GM21423 (cell line): ENCODE data around the gene LMF1.

Source experiments
- ATAC-seq: cut with Tn5 transposase; IDR thresholded peaks from one replicate; pipeline ENCODE4 v1.9.1; 2021; ENCODE audit warnings: mild to moderate bottlenecking, moderate library complexity; ENCODE audit not compliant: unreplicated experiment

The LMF1 gene

DNA sequence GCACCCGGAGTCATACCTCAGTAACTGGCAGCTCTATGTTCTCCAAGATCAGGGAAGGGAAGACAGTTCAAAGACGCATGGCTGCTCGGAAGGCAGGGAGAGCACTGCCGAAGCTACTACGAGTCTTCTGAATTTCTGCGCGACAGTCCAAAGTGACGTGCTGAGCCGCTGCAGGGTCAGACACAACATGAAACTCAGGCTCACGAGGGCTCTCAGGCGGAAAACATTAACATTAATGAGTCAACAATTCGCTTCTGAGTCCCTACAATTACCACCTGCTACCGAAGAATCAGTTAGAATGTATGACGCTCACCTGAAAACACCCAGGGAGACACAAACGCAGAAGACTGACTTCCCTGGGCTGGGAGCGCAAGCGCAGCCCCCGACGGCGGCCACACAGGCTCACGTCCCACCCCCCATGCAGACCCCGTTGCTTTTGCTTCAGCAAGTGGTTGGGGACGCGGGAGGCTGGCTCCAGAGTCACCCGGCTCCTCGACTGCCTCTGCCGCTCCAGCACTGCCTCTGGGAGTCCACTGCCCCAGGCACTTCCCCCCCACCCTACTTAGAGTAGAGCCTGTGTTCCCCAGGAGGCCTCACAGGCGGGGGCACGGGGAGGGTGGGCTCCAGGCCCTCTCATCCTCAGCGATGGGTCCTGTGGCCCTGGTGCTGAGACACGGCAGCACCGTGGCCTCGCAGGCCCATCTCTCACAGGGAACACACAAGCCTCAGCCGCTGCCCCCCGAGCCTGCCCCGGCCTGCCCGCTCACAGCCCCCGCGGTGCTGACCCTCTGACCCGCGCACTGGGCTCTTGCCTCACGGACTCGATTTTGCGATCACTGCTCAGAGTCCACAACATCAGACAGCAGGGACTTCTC lies 38.9 kb downstream of the LMF1 start:
- ATAC-seq = no peak

- no peak for ATAC-seq
These were observed 39.6 kb downstream of the LMF1 start for GRCh38 chr16:931171-931570.

GRCh38 chr16:930511-930910 lies 40.3 kb downstream of the LMF1 start:
- no peak for ATAC-seq

DNA sequence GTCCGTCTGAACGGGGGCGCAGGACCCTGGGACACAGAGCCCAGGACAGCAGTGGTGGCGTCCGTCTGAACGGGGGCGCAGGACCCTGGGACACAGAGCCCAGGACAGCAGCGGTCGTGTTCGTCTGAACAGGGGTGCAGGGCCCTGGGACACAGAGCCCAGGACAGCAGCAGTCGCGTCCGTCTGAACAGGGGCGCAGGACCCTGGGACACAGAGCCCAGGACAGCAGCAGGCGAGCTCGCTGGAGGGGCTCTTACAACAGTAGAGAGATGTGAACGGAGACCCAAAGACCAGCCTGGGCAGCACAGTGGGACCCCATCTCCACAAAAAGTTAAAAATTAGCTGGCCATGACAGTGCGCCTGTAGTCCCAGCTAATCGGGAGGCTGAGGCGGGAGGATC lies 40.7 kb downstream of the LMF1 start:
- ATAC-seq = no peak

- ATAC-seq = no peak
These were observed 41.3 kb downstream of the LMF1 start for GRCh38 chr16:929227-930073.

DNA sequence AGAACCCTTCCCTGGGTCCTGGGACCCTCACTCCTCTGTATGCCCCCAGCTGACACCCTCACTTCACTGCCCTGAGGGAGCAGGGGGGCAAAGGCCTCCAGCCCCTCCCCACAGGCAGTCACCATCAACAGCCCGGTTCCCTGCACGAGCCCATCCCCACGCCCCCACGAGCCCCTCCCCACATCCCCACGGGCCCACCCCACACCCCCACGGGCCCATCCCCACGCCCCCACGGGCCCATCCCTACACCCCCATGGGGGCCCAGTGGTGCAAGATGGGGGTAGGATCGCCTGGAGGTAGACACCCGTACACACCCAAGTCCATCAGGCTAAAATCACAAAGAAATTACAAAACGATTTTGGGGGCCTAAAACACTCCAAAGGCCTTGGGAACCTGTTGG lies 42.3 kb downstream of the LMF1 start:
- no peak for ATAC-seq

- no peak for ATAC-seq
These were observed 42.9 kb downstream of the LMF1 start for GRCh38 chr16:927931-928330.

GRCh38 chr16:927406-927805 lies 43.4 kb downstream of the LMF1 start:
- no peak for ATAC-seq

DNA sequence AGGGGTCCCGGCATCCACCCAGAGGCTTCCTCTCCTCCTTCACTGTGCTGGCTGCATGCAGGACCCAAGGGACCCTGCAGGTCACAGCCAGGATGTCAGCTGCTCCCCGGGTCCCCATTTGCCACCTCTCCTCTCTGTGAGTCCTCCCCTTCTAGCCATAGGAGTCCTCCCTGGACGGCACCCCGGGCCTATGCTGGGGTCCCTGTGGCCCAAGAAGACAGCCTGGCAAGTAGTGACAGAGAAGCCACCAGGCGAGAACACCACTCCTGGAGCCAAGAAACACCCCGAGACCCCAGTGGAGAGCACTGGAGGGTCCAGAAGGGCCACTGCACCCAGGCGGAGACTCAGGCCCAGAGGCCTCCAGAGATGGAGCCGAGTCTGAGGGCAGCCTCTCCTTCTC lies 44.1 kb downstream of the LMF1 start:
- no peak for ATAC-seq

GRCh38 chr16:924806-925205 lies 46.0 kb downstream of the LMF1 start:
- ATAC-seq = no peak

DNA sequence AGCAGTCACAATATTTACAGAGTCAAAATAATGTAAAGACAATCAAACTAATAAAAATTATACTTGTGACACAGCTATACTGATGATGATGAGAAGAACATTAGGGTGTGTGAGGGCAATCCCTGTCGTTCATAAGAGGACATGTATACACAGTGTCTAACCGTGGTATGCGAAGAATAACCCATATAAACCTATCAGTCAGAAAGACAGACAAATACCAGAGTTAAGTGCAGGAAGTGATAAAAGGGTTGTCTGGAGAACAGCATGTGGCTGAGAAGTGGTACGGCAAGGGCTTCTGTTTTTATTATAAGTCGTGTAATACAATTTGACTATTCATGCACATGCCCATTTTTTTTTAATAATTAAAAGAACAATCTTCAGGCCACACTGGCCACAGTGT lies 46.7 kb downstream of the LMF1 start:
- ATAC-seq = no peak

- no peak for ATAC-seq
These were observed 47.6 kb downstream of the LMF1 start for GRCh38 chr16:923184-923583.

DNA sequence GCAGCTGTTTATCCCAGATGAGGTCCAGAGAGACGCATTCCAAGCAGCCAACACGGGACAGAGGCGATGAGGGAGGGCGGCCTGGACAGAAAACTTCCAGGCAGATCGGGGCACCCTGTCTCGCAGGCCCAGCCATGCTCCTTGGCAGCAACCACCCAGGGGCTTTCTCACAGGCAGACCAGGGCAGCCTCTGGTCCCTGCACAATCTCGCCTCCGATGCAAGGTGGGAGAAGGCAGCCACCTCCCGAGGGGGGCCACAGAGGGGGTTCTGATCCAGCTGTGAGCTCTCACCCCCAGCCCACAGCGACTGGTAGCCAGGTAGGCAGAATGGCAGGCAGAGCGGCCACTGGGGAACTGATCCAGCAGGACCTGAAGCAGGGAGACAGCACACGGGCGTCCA lies 48.7 kb downstream of the LMF1 start:
- ATAC-seq = no peak

- no peak for ATAC-seq
These were observed 49.4 kb downstream of the LMF1 start for GRCh38 chr16:921321-921905.

GRCh38 chr16:920717-921116 lies 50.1 kb downstream of the LMF1 start:
- ATAC-seq = no peak

DNA sequence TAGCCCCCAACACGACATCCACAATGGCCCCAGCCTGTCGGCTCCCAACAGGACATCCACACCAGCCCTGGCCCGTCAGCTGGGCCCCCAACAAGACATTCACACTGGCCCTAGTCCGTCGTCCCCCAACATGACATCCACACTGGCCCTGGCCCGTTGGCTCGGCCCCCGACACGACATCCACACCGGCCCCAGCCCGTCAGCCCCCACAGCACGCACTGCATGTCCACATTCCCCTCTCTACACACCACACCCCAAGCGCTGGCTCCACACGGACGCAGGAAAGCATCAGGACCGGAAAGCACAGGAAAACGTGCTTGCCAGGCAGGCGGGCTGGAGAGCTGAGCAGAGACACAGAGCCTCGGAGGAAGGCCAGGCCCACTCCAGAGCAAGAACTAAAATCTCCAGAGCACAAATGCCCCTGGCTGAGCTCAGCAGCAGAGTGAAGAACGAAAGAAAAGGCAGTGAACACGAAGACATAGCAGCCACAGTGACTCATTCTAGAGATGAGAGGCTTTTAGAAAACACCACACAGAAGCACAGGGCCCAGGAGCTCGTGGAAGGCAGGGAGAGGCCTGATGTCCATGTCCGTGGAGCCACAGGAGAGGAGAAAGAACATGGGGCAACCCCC lies 50.6 kb downstream of the LMF1 start:
- ATAC-seq = no peak

DNA sequence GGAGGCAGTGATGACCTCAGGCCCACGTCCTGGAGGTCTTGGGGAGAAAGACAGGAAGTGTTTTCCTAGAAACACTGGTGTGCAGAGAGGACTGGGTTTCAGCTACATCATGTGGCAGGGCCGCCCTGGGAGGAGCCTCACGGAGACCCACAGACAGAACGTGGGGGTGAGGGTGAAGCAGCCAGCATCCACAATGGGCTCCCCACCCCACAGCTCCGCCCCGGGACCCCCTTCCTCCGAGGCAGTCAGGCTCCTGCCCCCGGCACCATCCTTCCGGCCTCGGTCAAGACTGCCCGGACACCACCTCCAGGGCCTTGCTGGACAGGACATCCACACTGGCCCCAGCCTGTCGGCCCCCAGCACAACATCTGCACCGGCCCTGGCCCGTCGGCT lies 51.1 kb downstream of the LMF1 start:
- no peak for ATAC-seq

DNA sequence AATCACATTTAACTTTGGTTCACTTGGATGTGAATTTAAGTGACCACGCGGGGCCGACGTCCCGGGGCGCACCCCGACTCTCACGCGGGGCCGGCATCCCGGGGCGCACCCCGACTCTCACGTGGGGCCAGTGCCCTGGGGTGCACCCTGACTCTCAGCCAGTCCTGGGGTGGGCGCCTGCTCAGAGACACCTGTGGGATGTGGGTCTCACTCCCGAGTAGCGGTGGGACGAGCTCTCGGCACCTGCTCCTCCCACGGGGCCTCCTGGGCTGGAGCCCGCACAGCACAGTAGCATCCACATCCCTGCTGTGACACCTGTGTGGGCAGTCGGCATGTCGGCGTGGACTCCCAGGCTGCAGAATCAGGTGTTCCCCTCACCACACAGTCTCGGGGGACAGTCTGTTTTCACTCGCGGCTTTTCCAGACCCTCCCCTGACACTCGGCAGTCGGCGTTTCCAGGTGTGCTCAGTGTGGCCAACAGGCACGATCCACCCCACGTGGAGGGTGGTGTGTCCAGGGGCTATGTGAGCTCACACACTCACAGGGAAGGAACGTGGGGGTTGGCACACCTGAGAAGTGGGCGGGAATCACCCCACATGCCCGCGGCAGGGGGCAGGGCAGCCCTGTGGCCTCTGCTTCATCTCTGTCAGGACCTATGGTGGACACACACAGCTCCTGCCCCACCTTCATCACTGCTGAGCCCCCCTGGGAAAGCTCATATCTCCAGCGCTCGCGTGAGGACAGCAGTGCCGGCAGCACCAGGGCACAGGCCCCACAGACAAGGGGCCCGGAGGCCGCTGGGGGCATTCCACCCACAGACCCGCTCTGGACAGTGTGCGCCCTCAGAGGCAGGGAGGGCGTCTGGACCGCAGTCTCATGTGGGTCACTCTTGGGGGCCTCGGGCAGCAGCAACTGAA lies 51.8 kb downstream of the LMF1 start:
- no peak for ATAC-seq

GRCh38 chr16:918068-918467 lies 52.7 kb downstream of the LMF1 start:
- ATAC-seq = no peak

- ATAC-seq = no peak
These were observed 53.2 kb downstream of the LMF1 start for GRCh38 chr16:917591-918061.
